GM19240 (cell line): ENCODE results near the gene FMN1.
"Not testable (repeated sequence)": the region's sequence is repeated elsewhere in the genome, so short reads cannot be mapped to it uniquely, and the experiment has no call there.

Experiments used
- DNase-seq: peaks from one replicate; pipeline ENCODE4 v3.0.0; 2011; ENCODE audit warnings: low spot score; ENCODE audit not compliant: insufficient read length

Gene FMN1

DNA sequence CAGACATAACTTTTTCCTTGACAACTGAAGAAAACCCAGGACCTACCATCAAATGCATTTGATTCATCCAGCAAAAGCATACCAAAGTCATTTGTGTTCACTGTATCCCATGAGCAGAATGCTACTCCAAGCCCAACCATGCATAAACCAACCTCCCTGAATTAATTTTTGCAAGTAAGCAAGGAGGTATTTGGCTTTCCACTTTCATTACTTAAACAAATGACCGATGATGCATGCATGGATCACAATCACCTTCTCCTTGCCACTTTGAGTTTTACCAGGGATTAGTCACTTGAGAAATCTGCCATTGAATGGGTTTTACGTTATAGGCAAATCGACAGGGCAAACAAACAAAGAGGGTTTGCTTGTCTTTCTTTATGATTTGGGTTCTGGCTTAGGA is 214.8 kb downstream of the FMN1 start:
- no peak for DNase-seq

- DNase-seq = no peak
These were observed 217.0 kb downstream of the FMN1 start for GRCh38 chr15:32977506-32977905.

DNA sequence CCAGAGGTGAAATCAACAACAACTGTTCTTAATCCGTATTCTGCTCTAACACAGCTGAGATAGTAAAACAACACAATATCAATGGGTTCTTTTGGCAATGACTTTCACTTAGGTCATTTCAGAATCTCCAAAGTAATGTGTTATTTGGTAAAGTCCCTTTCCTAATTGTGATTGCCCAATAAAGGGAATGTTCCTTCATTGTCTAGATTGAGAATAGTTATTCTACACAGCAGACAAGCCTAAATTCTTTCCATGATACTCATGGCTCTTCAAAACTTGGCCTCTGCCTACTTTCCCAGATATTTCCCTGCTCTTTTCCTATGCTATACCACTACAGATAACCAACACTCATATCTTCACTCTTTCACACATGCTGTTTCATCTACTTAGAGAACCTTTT is 219.8 kb downstream of the FMN1 start:
- no peak for DNase-seq

GRCh38 chr15:32972686-32973085 is 221.8 kb downstream of the FMN1 start:
- DNase-seq = no peak

DNA sequence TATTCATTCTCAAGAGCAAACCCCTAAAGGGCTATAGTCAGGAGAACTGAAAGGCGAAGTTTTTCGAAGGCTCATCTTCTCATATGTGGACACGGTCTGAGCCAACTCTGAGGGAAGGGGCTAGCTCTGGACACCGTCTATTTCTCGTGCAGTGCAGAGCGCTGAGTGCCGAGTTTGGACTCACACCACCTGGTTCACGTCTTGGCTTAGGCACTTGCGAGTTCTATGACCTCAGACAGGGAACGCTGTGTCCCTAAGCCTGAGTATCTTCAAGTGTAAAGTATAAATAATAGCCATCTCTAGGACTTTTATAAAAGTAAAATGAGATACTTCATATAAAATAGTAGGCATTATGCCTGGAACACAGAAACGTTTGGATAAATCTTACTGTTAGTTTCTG is 223.7 kb downstream of the FMN1 start:
- no peak for DNase-seq

GRCh38 chr15:32967521-32967920 is 227.0 kb downstream of the FMN1 start:
- no peak for DNase-seq

- DNase-seq = no peak
These were observed 228.0 kb downstream of the FMN1 start for GRCh38 chr15:32966512-32966911.

GRCh38 chr15:32965897-32966296 is 228.6 kb downstream of the FMN1 start:
- DNase-seq = no peak

DNA sequence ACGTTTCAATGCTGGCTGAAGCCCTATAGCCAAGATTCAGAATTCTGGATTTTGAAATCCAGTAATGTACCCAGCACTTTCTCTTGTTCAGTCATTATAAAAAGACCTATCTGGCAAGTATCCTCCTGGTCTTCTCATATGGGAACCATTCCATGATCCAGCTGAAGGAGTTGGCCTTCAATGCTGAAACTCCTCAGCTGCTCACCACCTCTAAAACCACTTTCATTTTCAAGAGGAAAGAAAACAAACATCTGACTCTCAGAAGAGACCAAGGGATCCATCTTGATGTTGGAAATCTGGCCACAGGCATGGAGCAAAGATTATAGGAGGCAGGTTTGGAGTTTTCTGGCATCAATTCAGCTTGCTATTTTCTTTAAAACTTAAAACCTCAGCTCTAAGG is 235.4 kb downstream of the FMN1 start:
- no peak for DNase-seq

DNA sequence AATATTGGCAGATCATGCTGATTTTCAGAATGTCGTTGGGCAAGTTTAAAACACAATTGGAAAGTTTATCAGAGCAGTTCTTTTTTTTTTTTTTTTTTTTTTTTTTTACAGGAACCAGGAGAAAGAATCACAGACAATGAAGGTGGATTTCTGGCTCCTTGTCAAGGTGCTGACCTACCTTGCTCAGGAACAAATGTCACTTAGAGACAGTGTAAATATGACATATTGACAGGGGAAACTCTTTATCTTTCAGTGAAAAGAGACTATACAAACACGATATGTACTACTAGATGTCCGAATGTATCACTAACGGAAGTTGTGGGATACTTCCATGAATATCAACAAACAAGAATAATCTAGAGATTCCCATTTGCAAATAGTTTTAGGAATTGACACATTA is 237.3 kb downstream of the FMN1 start:
- DNase-seq = no peak

GRCh38 chr15:32956711-32957110 is 237.8 kb downstream of the FMN1 start:
- no peak for DNase-seq

- DNase-seq = peak; percentile 9
These were observed 238.5 kb downstream of the FMN1 start for GRCh38 chr15:32956006-32956405.

- no peak for DNase-seq
These were observed 241.0 kb downstream of the FMN1 start for GRCh38 chr15:32953533-32953910.

GRCh38 chr15:32952901-32953532 is 241.5 kb downstream of the FMN1 start:
- DNase-seq = no peak

GRCh38 chr15:32951736-32952464 is 242.6 kb downstream of the FMN1 start:
- DNase-seq = no peak

- DNase-seq = not testable (repeated sequence)
These were observed 244.5 kb downstream of the FMN1 start for GRCh38 chr15:32950051-32950450.

- no peak for DNase-seq
These were observed 248.3 kb downstream of the FMN1 start for GRCh38 chr15:32946210-32946609.

- DNase-seq = no peak
These were observed 250.1 kb downstream of the FMN1 start for GRCh38 chr15:32944431-32944830.

GRCh38 chr15:32943711-32944110 is 250.8 kb downstream of the FMN1 start:
- DNase-seq = no peak

DNA sequence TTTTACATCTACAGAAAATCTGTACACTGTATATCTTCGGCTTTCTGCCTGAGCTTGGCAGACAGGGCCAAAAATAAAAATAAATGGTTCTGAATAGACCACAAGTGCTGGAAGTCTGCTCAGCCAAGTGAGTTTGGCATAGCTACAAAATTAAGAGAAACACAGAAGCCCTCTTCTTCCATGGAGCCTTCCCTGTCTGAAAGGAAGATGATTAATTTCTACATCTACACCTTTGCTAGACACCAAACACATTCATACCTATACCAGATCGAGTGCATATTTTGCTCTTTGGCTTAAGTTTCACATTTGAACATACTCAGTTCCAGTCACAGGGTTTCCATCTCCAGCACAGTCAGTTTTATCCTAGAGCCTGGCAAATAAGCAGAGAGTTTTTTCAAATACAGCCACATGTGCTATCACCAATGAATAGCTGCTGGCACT is 252.1 kb downstream of the FMN1 start:
- DNase-seq = no peak

DNA sequence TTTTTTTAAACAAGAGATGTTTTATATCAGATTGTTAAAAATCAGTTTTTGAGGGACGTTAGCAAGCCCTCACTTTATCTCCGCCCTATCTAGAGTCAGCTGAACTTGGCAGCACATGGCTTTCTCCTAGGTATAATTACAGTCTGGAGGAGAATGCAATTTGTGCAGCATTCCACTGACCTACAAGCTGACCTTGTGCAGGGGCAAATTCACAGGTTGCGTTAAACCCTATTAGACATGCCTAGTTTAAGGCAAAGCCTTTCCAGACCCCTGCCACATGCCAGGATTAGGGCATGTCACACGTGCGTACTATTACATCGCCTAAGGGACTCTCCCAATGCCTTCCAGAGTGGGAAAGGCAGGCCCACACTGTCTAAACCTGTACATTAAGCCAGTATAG is 252.7 kb downstream of the FMN1 start:
- DNase-seq = no peak

- DNase-seq = no peak
These were observed 257.5 kb downstream of the FMN1 start for GRCh38 chr15:32936976-32937375.

GRCh38 chr15:32936283-32936918 is 258.1 kb downstream of the FMN1 start:
- no peak for DNase-seq
